ENCODE measurements around the gene WDR74. TPM values are rescaled to one million over a fixed set of nuclear protein-coding genes. Genes with fewer than 3 reads are reported as not detected.

Gene WDR74
- total and polyA plus RNA-seq, 2 of the 13 experiments (the other 11 are each of a cell fraction or from before 2014, with no cell fraction given) = 77.0 to 83.3 TPM

GRCh38 chr11:62855571-62856332, 16.4 kb upstream of the WDR74 start (continued):
- TF ChIP-seq ZNF337 (CRISPR knock-in tag; IDR thresholded peaks at IDR 0.05; ENCODE audit: borderline replicate concordance, low read depth) = peak; percentile 93
- peak; percentile 96 for TF ChIP-seq ZNF143 (CRISPR knock-in tag; IDR thresholded peaks at IDR 0.05)
- peak; percentile 51 for TF ChIP-seq SIX4 (CRISPR knock-in tag; IDR thresholded peaks at IDR 0.05)
- peak; percentile 89 for TF ChIP-seq HOXD1 (CRISPR knock-in tag; IDR thresholded peaks at IDR 0.05)
- peak; percentile 90 for TF ChIP-seq ZNF557 (CRISPR knock-in tag; IDR thresholded peaks at IDR 0.05)
- 0 out of 2 replicates have a peak, but pooled peaks have one; percentile 30 for TF ChIP-seq ZNF317 (CRISPR knock-in tag; IDR thresholded peaks at IDR 0.05)
- TF ChIP-seq ZBTB10 (CRISPR knock-in tag; IDR thresholded peaks at IDR 0.05; ENCODE audit: borderline replicate concordance) = peak; percentile 84
- TF ChIP-seq JUND (CRISPR knock-in tag; IDR thresholded peaks at IDR 0.05) = peak; percentile 71; the same call in 1 of the 2 replicates
- peak; percentile 91 for TF ChIP-seq ZSCAN5A (CRISPR knock-in tag; IDR thresholded peaks at IDR 0.05; ENCODE audit: borderline replicate concordance)
- TF ChIP-seq RFXANK (CRISPR knock-in tag; IDR thresholded peaks at IDR 0.05) = no peak
- peak; percentile 97 for TF ChIP-seq HOXA5 (CRISPR knock-in tag; IDR thresholded peaks at IDR 0.05)
- TF ChIP-seq ATRX (CRISPR knock-in tag; IDR thresholded peaks at IDR 0.05; ENCODE audit: borderline replicate concordance) = no peak
- no peak for TF ChIP-seq RARG (CRISPR knock-in tag; IDR thresholded peaks at IDR 0.05; ENCODE audit: low read depth)
- TF ChIP-seq KDM4B (CRISPR knock-in tag; IDR thresholded peaks at IDR 0.05) = 0 out of 2 replicates have a peak, but pooled peaks have one; percentile 21
- peak; percentile 79; the same call in 1 of the 2 replicates for TF ChIP-seq ZNF773 (CRISPR knock-in tag; IDR thresholded peaks at IDR 0.05; ENCODE audit: borderline replicate concordance)
- no peak for TF ChIP-seq ZNF597 (CRISPR knock-in tag; IDR thresholded peaks at IDR 0.05)
- TF ChIP-seq CERS6 (CRISPR knock-in tag; IDR thresholded peaks at IDR 0.05) = peak; percentile 89; the same call in 1 of the 2 replicates
- no peak for TF ChIP-seq XRCC5 (optimal IDR thresholded peaks at IDR 0.05; ENCODE audit: low read length)
- TF ChIP-seq UBTF (CRISPR knock-in tag; IDR thresholded peaks at IDR 0.05) = peak; percentile 84
- no peak; the same call in 1 of the 2 replicates for TF ChIP-seq NFRKB (IDR thresholded peaks at IDR 0.05)
- 0 out of 2 replicates have a peak, but pooled peaks have one; percentile 57 for TF ChIP-seq ZKSCAN8 (CRISPR knock-in tag; IDR thresholded peaks at IDR 0.05; ENCODE audit: borderline replicate concordance)

Data from HepG2 (cell line).